SH-SY5Y (cell line): ENCODE measurements around the gene PDZD2.

Experiments used
- GATA2 ChIP-seq: IDR thresholded peaks from 2 replicates; pipeline ENCODE4 v1.6.1; 2011; ENCODE audit warnings: mild to moderate bottlenecking, low read depth, low read length
- GATA3 ChIP-seq: IDR thresholded peaks from 2 replicates; pipeline ENCODE4 v1.6.1; 2011; ENCODE audit warnings: low read depth, mild to moderate bottlenecking, low read length, moderate library complexity

DNA sequence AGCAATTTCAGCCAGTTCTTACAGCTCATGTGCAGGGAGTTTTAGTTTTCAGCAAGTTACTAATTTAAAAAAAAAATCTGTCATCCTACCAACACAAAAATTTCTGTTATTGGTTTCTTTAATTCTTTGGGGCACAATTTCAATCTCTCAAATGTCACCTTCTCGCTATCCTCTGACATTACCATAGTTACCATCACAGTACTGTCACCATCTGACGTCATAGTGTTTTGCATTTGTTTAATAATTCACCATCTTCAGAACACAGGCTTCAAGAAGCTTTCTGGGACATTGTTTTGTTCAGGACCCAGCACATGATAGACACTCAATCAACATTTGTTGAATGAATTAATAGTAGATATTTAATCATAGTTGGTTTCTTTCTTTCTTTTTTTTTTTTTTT lies 155.1 kb downstream of the PDZD2 start:
- TF ChIP-seq GATA2: no peak
- no peak for TF ChIP-seq GATA3
